Esophagus squamous epithelium (tissue), 4 donors: Measurements from ENCODE around the gene SNX20.

Experiments used
- CTCF ChIP-seq, 6 experiments: fragments of 450-650 bp in 4 of 6; fragments of 200-600 bp in 2 of 6; sonication (generic) in 2 of 6; IDR thresholded peaks; one replicate each; pipeline ENCODE4 v1.5.1; 2016 to 2019; ENCODE audit warnings: antibody characterized with exemption in 6 of 6, mild to moderate bottlenecking in 4 of 6, moderate library complexity in 4 of 6
- POLR2A ChIP-seq, 4 donors: fragments of 450-650 bp; IDR thresholded peaks; one replicate each; pipeline ENCODE4 v1.6.1; 2017; ENCODE audit warnings: antibody characterized with exemption in 4 of 4, mild to moderate bottlenecking in 4 of 4, moderate library complexity in 3 of 4

DNA sequence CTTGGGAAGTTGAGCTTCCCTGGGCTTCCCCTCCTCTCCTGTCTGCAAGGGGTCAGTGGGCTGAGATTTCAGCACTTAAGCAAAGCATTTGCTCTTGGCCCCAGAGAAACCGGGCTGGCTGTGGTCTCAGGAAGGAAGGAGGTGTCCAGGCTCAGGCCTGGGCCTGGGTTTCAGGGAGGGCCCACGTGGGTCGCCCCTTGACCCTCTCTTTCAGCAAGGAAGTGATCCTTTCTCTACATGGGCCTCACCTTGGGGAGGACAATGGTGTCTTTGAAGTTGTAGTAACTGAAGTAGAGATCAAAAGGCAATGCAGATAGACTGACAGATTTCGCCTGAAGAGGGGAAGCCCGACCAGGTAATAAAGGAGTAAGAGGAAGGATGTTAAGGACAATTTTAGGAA lies 15.0 kb upstream of the SNX20 start:
- no peak for TF ChIP-seq CTCF (IDR thresholded peaks at IDR 0.05)
- TF ChIP-seq POLR2A (IDR thresholded peaks at IDR 0.05) = no peak
